Measurements from ENCODE around the gene SASH1.
"Not testable (repeated sequence)": the region's sequence is repeated elsewhere in the genome, so short reads cannot be mapped to it uniquely, and the experiment has no call there.

Gene SASH1

GRCh38 chr6:148370176-148370575, 27.5 kb downstream of the SASH1 start:
- DNase-seq: no peak

- DNase-seq: no peak
These were observed 31.6 kb downstream of the SASH1 start for GRCh38 chr6:148374040-148374774.

GRCh38 chr6:148375401-148375800, 32.8 kb downstream of the SASH1 start:
- no peak for DNase-seq

GRCh38 chr6:148379481-148379880, 36.8 kb downstream of the SASH1 start:
- no peak for DNase-seq

DNA sequence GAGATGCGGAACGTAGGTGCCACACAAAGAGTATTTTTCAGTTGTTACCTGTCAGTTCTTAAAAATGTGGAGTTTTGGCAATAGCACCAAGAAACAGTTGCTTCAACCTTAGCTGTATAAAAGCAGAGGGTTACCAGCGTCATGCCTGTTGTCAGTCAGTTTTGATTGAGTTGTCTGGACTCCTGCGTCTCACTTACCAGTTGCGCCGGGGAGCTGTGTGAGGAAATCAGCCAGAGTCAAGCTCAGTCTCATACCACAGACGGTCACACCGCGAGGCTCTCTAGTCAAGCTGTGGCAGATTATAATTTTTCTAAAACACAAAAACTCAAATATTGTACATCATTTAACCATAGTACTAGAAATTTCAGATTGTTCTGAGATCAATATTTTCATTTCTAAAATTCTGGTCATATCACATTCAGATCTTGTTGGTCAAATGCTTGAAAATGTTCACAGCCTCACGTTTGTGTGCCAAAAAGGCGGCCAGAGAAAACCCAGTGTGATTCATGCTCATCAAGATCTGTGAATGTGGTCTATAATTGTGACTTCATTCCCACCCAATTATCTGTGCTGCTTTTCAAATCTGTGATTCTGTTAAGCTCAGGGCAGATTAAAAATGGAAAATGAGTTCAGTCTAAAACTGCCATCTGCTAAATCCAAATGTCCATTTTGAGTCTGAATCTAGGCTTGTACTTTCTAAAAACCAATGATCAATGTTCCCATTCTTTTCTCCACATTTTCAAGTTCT, 37.5 kb downstream of the SASH1 start:
- DNase-seq: no peak

DNA sequence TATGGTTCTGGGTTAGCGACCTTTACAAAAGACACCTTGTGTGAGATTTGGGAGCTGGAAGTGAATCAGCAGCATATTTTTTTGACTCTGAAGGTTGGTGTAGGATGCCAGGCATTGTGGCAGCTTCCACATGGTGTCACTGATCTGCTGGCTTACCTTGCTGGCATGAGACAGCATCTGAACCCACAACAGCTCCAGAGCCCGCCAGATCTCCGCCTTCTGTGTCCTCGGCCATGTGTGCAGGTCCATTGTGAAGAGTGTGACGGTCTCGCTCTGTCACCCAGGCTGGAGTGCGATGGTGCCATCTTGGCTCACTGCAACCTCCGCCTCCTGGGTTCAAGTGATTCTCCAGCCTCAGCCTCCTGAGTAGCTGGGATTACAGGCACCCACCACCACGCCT, 39.4 kb downstream of the SASH1 start:
- not testable (repeated sequence) for DNase-seq

GRCh38 chr6:148382861-148383260, 40.2 kb downstream of the SASH1 start:
- no peak for DNase-seq

DNA sequence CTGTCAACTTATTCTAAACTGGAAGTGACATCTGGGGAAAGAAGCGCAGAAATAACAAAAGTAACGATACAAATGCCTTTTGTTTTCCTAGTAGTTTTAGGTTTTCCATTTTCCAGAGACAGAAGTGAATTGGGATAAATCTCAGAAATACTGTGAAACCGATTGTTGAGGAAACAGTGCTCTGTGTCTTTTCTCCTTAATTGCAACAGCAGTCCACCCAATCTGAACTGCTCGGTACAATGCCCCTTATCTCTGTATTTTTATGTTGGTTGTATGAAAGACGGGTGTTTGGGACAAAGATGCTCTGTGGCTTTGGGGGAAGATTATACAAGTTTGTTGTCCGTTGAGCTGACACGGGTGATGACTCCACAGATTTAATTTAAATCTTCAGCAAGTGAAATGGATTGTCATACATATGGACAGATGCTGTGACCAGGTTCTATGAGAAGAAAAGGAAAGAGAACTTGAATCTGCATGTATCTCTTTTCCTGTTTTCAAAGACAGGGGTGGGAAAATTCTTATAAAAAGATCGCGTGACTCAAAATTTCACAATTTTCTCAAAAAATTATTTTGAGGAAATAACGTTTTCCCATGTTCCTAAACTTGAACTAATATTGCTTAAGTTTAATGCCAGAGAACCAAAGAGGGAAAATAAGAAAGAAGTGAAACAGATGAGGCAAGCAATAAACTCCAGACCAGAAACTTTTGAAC, 41.2 kb downstream of the SASH1 start:
- DNase-seq: no peak

- no peak for DNase-seq
These were observed 42.7 kb downstream of the SASH1 start for GRCh38 chr6:148385379-148385778.

- no peak for DNase-seq
These were observed 45.9 kb downstream of the SASH1 start for GRCh38 chr6:148388521-148388920.

DNA sequence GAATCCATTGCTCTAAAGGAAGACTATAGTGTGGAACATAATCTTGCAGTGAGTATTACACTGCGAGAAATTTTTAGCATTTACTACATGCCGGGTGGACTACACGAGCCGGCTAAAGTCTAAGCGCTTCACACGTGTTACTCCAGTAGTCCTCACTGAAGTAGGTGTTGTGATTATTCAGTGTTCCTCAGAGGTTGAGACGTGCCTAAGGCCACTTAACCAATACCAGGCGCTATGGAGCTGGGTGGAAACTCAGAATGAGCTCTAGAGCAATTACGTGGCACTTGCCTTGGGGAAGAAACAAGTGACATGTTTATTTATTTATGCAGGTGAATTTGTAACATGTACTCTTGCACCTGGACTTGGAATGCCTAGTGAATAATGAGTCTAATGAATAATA, 46.4 kb downstream of the SASH1 start:
- no peak for DNase-seq

GRCh38 chr6:148389917-148390316, 47.3 kb downstream of the SASH1 start:
- no peak for DNase-seq

DNA sequence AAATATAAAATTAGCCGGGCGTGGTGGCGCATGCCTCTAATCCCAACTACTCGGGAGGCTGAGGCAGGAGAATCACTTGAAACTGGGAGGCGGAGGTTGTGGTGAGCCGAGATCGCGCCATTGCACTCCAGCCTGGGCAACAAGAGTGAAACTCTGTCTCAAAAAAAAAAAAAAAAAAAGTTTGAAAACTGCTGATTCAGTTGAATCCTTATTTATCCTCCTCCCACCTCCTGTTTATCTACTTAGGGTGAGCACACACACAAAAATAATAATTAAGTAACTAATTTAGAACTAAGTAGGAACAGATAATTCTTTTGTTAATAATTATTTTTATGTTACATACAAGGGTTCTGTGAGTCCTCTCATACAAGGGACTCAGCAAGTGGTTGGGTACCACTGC, 49.5 kb downstream of the SASH1 start:
- DNase-seq: not testable (repeated sequence)

- DNase-seq: no peak
These were observed 50.0 kb downstream of the SASH1 start for GRCh38 chr6:148392671-148393070.

GRCh38 chr6:148395583-148396101, 53.0 kb downstream of the SASH1 start:
- DNase-seq: no peak

- no peak for DNase-seq
These were observed 53.8 kb downstream of the SASH1 start for GRCh38 chr6:148396411-148396810.

DNA sequence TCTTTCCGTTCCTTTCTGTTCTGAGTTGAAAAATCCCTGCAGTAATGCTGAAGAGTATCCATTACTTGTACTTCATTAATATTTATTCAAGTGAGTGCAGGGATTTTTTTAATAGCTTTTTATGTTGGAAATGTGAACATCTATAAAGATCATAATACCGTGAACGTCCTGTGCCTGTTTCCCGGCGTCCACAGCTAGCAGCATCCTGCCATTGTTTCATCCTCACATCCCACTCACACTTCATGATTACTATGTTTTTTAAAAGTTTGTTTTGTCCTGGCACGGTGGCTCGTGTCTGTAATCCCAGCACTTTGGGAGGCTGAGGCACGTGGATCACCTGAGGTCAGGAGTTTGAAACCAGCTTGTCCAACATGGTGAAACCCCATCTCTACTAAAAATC, 54.3 kb downstream of the SASH1 start:
- no peak for DNase-seq

GRCh38 chr6:148398244-148398643, 55.6 kb downstream of the SASH1 start:
- no peak for DNase-seq

- no peak for DNase-seq
These were observed 56.0 kb downstream of the SASH1 start for GRCh38 chr6:148398678-148399077.

GRCh38 chr6:148401571-148401970, 58.9 kb downstream of the SASH1 start:
- no peak for DNase-seq

GRCh38 chr6:148404456-148405054, 61.9 kb downstream of the SASH1 start:
- no peak for DNase-seq

DNA sequence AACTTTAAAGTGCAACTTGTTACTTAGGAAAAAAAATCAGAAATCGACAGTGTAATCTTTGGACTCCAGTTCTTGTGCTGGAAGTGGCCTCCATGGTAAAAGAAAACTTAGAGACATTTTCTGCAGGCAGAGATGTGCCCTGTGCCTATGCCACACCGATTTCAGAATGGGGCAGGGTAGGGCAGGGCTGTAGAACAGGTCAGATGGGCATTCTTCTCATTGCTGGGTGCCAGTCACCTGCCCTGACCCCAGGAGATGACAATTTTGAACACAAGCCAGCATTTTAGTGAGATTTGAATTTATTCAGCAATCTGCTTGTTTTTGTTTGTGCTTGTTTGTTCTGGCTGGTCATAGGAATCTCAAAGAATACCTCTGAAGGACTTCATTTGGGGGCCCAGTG, 63.3 kb downstream of the SASH1 start:
- DNase-seq: no peak
